NCI-H2029 (cell line): ENCODE results near the gene JKAMP.

ENCODE experiments used
- DNase-seq: peaks from one replicate; lab custom pipeline; 2025; lab: John Stamatoyannopoulos, UW

JKAMP gene

DNA sequence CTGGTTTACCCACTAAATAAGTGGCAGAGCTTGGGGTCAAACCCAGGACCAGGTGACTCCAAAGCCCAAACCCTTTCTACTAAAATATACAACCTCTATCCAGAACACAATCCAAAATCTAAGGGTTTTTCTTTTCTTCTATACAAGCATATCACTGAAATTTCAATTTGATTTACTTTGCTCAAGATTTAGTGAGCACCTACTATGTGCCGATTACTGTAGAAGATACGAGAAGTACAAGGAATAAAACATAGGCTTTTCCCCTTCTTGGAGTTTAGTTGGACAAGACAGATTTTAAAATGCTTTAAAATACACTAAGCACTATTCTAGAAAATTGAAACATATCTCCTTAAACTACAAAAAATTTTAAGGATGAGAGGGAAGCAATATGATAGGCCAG, 2.9 kb upstream of the JKAMP start:
- DNase-seq = no peak

DNA sequence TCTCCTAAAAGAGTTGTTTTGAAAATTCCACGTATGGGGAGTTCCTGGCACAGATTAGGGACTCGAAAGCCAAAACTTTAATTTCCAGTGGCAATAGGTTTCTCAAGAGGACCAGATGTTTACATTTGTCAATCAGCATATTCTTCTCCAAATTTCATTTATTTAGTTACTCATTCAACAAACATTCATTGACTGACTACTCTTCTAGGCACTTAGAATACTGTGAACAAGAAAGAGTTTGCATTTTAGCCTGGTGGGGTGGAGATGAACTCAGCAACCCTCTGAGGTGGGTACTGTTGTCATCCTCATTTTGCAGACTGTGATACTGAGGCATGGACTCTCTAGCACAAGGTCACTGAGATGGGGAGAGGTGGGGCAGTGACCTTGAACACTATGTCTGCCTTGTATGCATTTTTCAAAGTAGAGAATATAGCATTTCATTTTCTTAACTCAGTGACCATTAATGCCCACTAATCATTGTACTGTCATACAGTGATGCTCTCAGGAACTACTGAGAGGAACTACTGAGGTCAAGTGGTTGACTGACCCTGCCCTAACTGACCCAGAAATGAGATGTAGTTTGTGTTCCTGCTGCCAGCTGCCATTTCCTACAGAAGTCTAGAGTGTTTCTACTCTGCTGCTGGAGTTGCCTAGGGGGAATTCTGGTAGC, 2.3 kb upstream of the JKAMP start:
- no peak for DNase-seq

DNA sequence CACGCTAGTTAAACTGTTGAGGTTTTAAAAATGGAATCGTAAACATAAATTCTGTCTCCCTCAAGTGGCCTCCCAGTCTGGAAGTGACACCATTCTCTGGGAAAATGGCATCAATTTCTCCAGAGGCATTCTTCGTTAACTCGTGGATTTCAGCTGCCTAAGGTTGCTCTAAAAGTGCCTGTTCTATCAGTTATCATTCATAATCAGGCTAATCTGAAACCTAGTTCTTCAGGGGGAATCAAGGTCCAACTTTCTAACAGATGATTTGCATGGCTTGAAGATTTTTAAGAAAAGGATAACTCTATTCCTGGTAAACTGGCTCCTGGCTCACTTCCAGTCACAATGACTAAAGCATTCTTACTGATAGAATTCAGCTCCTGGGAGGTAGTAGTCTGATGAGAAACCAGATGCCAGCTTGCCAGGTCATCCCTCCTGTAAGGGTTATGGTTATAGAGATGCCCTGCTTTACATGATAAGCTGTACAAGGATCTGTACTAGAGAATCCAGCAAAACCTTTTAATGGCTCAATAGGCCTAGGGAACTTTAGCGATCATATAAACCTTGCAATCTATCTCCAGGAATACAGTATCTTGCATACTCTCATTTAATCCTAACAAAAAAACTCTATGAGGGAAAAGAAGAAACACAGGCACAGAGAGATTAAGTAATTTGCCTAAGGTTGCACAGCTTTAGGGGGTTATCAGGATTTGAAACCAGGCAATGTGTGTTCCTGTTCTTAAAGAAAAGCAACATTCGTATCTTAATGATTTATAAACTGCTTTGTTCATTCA, 1.6 kb upstream of the JKAMP start:
- DNase-seq = peak; percentile 22

DNA sequence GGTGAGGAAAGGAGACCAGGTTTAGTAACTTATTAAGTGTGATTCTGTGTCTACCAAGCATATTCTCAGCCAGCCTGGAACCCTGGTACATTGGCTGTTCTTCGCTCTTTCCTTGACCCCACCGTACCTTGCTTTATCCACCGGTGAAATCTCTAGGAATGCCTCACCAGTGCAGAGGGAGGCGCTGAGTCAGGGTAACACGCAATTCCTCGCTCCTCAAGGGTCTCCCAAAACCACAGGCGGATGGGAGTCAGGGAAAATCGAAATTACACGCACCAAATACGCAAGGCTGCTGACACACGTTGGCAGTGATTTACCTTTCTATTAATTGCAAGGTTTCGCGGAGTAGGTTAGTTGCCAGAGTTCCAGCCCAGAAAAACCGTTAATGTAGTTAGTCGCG, 954 bp upstream of the JKAMP start:
- DNase-seq = no peak

DNA sequence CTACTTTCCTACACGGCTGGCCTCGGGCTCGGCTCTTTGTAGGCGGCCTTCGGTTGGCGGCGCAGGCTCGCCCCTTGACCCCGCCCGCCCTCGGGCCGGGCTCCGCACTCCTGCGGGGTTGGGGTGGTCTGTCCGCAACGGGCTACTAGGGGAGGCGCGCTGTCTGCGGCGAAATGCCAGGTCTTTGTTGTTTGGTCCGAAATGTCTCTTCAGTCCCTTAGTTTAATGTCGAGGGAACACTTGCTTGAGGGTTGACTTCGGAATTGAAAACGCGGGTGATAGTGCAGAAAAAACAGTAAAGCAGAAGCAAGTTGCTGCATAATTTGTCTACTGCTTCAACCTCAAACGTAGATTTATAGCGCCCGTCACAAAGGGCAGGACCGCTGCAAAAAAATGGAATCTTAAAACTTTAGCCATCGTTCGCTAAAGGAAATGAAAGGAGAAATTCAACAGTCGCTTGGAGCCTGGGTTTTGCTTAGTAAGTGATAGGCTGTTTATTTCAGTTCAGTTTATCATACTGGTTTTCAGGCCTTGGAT, 390 bp downstream of the JKAMP start:
- peak; percentile 66 for DNase-seq

DNA sequence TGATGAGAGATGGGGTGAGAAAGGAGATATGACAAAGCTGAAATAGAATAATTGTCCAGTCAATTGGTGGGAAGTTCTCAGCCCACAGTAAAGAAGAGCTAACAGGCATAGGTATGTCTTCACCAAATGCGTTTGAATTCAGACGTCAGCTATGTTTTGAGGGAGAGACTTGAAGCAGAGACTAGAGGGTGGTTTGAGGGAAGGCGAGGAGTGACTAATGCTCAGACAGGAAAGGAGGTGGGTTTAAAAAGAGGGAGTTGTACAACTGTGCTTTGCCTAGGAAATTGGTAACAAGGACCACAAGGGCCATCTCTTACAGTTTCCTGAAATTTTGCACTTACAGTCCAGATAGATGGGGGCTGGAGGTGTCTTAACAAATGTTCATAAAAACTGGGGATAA, 6.4 kb downstream of the JKAMP start:
- no peak for DNase-seq

DNA sequence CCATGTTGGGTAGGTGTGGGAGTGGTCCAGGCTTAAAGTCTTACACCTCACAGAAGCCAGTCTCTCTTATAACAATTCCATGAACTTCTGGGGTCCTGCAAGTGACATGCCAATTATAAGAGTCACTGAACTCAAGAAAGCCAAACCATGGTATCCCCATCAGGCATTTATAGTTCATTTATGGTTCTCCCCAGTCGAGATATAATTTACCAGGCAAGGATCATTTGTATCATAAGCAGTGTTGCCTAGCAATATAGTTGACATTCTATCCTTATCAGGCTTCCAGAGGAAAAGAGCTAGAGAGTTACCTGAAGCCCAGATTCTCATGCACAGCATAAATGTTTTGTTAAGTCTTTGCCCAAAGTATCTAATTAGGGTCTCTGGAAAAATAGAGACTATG, 8.1 kb downstream of the JKAMP start:
- no peak for DNase-seq

DNA sequence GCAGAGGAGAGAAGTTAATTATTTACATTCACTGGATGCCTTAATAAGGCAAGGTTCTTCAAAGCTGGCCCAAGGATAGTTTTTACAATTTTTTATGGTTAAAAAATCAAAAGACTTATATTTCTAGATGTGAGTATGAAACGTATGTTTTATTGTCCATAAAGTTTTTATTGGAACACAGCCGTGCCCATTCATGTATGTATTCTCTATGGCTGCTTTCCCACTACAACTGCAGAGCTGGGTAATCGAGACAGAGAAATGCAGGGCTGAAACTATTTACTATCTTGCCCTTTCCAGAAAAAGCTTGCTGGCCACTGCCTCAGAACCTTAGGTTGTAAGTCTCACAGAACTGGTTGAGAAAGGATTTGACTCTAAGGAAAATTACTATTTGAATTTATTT, 16.4 kb downstream of the JKAMP start:
- no peak for DNase-seq

DNA sequence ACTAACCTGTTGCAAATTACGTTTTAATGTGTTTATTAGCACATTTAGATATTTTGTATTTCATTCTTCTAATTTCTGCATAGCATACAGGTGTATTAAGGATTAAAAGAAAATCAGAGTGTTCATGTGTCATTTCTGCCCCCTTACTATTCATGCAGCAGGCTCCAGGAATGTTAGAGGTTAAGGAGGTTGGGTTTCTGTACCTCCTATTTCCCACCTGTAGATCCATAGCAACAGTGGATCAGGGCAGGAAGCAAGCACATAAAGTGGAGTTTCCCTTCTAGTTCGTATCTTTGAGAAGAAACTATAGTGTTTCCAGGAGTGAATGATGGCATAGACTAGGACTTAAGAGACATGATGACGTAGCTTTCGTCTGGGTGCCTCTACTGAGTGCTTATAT, 18.9 kb downstream of the JKAMP start:
- DNase-seq = no peak

DNA sequence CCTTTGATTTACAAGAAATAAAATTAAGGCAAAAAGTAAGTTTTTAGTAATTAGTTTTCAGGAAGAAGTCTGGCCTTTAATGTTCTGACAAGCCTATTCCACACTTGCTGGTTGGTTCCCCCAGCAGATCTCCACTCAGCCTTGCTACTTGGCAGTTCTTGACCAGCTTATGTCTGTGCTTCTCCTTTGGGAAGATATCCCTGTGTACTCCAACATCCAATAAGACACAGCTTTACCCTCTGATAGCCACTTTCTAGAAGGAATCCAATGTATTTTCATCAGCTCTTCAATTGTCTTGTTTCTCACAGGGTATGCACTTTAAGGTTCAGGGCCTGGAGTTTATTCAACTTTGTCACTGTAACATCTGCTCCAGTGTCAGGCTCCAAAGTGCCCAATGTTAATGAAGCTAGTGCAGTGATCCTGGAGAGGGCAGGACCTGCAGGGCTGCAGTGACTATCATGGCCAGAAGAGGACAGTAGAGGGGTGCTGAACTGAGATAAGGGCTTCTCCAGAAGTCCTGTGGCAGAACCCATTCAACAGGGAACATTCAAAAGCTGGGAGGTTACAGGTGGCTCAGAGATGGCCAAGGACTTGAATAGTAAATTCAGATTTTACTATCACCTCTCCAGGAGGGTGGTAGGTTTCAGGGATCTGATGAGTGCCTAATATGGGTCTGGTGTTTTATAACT, 22.9 kb downstream of the JKAMP start:
- peak; percentile 73 for DNase-seq

DNA sequence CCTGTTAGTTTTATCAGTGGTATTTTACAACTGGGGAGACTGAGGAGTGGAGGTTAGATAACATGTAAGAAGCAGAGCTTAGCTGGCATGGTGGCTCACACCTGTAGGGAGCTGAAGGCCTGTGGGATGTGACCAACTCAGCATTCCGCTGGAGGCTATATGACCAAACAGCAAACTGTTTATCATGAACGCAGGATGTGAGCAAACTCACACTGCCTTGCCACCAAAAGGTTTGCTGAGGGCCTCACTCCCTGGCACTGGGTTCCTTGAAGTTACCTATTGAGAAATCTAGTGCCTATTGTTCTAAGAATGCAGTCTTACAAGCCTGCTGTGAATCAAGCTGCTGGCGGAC, 23.4 kb downstream of the JKAMP start:
- DNase-seq = no peak

DNA sequence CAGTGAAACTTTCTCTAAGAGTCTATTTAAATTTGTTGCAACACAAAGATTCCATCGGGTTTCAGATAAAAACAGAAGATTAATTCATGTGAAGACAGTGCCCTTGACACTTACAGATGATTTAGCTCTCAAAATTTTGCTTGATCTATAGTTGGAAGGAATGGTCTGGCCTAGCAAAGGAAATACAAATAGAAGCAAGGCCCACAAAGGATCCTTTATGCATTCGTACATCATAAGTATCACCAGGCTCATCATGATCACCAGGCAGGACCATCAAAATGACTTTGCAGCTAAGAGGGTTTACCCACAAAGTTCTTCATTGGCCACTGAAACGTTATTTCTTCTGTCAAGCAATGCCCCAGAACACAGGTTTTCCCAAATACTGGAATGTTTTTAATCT, 24.8 kb downstream of the JKAMP start:
- DNase-seq = no peak

DNA sequence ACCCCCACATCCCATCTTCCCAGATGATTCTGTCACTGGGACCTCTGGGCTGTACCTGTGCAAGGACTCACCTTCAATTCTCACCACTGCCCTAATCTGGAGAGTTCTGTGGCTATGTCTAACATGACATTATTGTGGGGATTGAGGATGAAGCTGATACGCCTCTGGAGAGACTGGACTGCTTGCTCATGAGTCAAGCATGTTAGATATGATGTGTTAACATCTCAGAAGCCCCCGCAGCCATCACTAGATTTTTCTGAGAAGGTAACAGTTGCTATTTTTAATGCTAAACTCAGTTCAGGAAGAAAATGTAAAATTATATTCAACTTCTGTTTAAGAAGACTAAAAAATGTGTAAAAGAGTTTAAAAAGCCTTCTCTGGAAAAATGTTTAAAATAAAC, 25.7 kb downstream of the JKAMP start:
- DNase-seq = no peak

DNA sequence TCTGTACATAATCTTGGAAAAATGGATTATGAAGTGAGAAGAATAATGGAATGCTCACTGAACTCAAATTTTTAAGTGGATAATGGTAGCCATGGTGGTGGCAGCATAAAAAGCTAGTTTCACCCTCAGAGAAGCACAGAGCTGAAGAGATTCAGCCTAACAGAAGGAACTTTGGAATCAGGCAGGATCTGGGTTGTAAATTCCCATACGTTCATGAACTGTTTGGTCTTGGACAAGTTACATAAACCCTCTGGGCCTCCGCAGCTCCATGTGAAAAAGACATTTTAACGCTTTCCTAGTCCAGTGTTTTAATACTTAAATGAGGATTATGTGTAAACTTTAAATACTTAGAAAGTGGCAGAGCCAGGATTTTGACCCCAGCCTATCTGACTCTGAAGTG, 26.6 kb downstream of the JKAMP start:
- DNase-seq = no peak

DNA sequence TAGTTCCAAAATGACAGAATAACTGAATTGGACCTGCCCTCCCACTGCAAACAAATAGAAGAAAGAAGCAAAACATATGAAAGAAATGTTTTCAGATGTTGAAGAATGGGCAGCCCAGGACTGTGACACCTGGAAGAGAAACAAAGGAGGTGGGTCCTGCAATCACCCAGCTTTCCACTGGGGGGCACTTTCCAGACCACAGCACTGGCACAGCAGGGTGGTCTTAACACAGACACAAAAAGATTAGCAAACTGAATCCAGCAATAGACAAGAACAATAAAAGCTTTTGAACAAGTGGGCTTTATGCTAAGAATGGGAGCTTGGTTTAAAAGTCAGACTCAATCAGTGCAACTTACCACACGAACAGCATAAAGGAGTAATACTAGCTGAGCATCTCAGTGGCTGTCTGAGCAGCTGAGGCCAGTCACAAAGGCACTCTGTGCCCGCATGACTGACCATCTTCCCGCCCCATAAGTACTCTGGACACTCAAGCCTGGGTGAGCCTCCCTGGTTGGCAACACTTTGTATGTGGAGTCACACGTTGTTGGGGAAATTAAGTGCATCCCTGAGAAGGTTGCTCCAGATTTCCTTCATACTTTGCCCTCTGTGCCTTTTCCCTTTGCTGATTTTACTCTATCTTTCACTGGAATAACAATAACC, 27.7 kb downstream of the JKAMP start:
- DNase-seq = no peak

DNA sequence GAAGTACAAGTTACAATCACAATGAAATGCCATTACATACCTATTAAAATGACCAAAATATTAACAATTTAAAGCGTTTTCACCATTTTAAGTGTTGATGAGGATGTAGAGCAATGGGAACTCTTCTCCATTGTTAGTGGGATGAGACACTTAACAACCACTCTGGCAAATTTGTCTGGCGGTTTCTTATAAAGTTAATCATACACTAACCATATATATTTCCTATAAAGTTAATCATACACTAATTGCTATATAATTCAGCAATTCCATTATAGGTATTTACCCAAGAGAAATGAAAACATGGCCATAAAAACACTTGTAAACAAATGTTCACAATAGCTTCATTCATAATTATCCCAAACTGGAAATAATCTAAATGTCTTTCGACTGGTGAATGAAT, 35.9 kb downstream of the JKAMP start:
- DNase-seq = no peak

DNA sequence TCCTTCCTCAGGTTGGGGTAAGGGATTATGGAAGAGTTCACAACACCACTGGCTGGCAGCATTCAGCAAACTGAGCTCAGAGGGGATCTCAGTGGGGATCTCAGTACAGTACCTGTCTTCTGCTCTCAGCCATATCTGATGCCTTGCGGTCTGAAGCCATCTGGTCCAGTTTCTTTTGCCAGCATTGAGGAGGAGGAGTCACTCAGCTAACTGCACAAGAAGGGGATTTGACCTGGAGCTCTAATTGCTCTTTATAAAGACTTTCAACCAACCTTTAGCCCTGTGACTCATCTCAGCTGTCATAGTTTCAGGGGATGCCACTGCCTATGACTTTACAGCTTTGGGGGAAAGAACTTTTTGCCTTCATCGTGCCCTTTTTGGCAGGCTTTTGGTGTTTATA, 44.9 kb downstream of the JKAMP start:
- no peak for DNase-seq

DNA sequence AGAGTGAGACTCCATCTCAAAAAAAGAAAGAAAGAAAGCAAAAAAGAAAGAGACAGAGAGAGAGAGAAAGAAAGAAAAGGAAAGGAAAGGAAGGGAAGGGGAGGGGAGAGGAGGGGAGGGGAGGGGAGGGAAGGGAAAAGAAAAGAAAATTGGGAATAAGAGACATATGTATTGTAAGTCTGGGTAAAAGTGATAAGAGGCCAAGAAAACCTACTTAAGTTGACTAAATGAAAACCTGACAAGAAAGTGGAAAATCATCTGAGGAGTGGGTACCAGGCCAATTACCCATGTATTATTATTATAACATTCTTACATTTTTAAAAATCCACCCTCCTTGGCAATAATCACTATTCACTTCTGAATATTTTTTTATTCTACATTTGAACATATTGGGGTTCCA, 46.0 kb downstream of the JKAMP start:
- DNase-seq = no peak

DNA sequence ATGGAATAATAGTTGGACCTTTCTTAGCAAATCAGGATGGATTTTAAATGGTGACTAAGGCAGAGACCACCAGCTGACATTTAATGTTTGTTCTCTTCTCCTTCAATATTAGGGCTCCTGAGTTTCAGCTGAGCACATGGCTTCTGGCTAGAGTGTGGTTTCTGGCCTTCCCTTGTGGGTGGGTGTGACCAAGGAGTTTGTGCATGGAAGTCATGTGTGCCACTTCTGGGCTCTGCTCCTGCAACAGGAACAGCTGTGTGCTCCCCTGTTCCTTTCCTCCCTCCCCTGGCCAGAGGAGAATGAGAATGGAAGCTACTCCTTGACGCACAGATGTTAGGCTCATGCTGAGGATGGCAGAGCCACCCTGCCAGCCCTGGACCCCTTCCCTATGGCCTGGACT, 48.1 kb downstream of the JKAMP start:
- no peak for DNase-seq

DNA sequence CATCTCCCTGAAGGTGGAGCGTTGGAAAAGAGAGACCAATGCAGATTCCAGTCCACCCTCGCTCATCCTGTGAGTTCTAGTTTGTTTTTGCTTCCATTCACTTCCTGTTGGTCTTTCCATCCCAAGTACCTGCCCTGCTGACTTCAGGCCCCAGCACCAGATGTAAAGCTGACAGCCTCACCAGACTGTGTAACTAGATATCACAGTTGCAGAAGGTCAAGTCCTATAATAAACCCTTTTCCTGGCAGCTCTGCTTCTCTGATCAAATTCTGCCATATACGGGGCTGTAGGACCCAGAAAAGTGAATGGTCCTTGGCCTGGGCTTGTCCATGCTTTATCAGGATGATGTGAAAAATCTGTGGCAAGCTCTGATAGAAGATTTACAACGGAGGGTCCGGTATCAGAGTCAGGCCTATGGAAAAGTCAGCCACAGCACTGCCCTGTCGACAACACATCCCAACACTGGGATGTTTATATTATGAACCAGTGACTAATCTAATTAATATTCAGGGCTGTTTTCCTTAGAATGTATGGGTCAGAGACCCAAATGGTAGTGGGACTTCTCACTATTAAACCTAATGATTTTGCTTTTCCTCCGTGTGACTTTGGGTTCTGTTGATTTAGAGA, 50.2 kb downstream of the JKAMP start:
- DNase-seq = no peak

DNA sequence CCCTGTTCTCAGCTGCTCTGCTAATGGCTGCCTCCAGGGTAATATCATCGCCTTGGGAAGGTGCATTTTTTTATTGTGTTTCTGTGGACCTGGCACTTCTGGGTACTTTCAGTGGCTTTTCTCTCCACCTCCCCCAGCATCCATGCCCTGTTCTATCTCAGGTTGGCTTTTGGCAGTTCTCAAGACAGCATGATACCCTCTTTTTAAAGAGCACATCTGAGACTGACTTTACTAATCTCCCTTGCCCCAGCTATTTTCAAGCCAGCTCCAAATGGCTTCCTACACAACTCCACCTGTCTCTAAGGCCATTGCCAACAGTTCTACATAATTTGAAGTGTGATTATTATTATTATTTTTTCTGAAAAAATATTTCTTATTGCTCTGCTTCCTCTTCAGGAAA, 53.2 kb downstream of the JKAMP start:
- no peak for DNase-seq

DNA sequence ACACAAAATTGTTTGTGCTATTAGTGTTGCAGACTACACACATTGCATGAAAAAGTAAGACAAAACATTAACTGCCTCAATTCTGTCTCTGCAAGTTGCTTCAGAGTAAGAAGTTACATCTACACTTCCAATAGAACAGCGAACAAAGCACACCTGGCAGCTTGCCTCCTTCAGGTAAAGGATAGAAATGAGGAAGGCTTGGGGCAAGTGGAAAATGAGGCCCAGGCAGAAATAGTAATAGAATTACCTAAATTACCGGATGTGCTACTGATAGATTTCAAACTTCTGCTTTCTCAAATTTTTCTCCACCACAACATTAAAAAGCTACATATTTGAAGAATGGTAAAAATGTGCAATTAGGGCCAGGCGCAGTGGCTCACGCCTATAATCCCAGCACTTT, 54.6 kb downstream of the JKAMP start:
- no peak for DNase-seq
